Ammon's horn (tissue), 1 donor: ENCODE measurements around the gene TM4SF5.
"Not testable (repeated sequence)": the region's sequence is repeated elsewhere in the genome, so short reads cannot be mapped to it uniquely, and the experiment has no call there.

Source experiments
- DNase-seq: peaks from one replicate; pipeline ENCODE4 v3.0.0-alpha.2; 2016; ENCODE audit warnings: low spot score

TM4SF5 gene

DNA sequence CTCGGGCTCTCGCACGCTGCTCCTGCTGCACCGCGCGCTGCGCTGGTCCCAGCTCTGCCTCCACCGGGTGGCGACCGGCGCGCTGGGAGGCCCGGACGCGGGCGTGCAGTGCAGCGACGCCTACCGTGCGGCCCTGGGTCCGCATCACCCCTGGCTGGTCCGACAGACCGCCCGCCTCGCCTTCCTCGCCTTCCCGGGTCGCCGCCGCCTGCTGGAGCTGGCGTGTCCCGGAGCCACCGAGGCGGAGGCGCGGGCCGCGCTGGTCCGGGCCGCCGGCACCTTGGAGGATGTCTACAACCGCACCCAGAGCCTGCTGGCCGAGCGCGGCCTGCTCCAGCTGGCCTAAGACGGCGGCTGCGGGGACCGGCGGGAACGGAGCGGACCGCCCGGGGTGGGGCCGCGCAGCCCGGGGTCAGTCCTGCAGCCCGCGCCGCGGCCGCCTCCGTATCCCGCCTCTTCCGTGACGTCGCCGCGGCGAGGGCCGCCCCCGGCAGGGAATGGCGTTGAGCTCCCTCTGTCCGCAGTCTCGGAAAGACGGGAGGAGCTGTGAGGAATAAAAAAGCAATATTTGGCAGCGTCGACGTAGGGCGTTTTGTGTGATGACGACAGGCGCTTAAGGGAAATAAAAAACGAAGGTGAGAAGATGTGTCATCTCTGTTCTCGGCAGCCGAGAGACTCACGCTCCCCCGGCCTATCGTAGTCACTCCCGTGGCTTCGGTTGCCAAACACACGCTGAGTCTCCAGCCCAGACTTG is 18.4 kb downstream of the TM4SF5 start:
- DNase-seq = peak; percentile 87

DNA sequence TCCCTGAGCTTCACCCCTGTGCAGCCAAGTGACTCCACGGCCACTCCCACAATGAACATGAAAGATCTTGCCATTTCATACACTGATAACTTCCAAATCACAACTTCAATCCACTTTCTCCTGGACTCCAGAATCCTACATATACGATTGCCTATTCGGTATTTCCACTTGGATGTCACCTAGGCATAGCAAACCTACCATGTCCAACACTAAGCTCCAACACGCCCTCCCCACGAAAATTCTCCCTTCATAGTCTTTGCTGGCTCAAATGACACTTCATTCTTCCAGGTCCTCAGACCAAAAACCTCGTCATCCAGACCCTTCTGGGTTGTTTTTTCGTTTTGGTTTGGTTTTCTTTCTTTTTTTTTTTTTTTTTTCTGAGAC is 19.0 kb downstream of the TM4SF5 start:
- DNase-seq = no peak

DNA sequence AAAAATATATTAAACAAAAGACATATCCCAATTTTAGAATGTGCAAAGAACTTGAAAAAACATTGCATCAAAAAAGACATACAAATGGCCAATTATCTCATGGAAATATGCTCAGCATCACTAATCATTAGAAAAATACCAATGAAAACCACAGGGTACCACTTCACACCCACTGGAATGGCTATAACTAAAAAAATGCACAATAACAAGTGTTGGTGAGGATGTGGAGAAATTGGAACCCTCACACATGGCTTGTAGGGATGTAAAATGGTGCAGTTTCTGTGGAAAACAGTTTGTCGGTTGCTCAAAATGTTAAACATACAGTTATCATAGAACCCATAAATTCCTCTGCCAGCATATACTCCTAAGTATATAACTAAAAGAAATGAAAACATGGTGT is 23.5 kb downstream of the TM4SF5 start:
- no peak for DNase-seq

DNA sequence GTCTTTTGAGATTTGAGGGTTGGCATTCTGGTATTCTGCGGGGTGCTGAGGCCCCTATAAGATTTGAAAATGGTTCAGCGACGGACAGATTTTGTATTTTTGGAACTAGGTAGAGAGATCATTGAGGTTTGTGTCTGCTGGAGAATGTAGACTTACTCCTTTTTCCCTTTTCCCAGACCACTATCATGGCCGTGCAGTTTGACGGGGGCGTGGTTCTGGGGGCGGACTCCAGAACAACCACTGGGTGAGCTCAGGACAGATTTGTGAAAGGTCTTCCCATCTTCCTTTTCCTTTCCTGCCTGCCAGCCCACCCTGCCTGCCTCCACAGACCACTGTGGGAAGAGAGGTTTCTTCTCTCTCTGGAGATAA is 24.9 kb downstream of the TM4SF5 start:
- DNase-seq = no peak

DNA sequence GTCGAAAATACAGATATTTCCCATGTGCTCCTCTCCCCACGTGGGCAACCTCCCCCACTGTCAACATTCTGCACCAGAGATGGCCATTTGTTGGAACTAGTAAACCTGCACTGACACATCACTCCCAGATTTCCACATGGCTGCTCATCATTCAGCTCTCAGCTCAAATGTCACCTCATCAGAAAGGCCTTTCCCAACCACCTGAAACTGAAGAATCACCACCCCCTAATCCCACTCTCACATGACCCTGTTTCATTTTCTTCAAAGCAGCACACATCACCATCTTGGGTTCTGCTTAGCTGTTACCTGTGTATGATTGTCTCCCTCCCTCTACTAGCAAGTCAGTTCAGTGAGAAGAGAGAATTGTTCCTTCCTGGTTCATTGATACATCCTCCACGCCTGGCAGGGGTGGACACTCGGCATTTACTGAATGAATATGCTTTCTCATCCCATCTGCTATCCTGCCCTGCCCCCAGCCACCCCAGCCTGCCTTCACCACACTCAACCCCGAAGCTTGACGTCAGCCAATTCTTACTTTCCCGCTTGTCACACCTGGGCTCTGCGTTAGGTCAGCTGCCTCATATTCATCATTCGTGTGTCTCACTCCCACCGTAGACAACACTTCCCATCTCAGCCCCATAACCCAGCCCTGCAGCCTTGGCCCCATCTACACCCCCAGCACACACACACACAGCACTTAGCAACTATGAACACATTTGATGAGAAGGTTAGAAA is 28.9 kb downstream of the TM4SF5 start:
- DNase-seq = no peak

DNA sequence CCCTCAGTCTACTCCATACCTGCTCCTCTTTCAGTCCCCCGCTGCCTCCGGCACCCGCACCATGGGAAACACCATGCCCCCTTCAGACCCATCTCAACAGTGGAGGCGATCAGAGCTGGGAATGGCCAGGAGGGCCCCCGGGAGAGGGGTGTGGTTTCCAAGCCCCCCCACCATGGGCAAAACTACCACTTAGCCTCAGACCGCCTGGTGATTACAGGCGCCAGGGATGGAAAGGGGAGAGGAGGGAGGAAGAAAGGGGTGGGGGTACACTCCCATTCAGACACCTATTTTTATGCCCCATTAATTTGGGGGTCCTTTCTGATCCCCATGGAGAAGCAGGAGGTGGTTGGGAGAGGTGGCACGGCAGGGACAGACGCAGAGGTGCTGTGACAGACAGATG is 30.5 kb downstream of the TM4SF5 start, which contains the start of gene C17orf114:
Gene C17orf114, minus strand, starts transcription at position 101 of the 400 bp plus-strand sequence.
- no peak for DNase-seq

DNA sequence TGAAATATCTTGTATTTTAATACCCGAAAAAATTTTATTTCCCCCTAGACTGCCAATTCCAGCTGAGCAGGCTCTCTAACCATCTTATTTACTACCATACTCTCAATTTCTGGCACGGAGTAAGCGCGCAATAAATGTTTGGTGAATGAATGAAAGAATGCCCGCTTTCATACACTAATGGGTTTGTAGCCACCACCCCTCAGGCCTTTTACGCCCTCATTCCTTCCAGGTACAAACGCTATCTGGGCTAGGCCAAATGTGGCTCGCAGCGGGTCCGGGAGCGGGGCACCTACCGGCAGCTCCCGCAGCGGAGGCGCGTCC is 34.7 kb downstream of the TM4SF5 start:
- DNase-seq = no peak

DNA sequence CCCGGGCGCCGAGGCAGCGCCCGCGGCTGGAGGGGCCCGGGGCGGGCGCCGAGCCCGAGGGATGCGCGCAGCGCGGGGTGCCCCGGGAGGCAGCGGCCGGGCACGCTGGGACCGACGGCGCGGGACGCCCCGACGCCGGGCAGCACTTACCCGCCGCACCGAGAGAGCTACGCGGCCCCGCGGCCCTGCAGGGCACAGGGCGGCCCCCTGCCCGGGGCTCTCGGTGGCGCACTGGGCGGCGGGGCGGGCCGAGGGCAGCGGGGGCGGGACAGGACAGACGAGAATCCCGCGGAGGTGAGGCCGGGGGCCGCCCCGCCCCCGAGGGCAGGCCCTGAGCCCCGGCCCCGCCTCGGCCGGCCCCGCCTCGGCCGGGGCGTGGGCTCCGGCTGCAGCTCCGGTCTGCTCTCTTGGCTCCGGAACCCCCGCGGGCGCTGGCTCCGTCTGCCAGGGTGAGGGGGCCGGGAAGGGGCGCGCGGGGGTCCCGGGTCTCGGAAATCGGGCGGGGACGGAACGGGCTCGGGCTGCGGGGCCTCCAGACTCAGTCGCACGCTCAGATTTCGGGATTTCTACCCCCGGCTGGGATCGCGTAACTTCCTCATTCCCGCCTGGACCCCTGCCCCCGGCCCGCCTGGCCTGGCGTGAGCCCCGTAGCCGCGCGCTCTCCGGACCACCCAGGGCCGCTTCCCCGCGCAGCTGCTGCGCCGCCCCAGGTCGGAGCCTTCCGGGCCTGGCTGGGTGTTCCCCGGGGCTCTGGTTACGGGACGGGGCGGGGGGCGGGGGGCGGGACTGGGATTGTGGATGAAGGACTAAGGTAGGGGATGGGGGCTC is 35.3 kb downstream of the TM4SF5 start, which contains the start of gene PLD2:
Gene PLD2, plus strand, starts transcription at position 376 of the 828 bp plus-strand sequence. CDS start 621 bp downstream, outside the sequence.
- peak; percentile 84 for DNase-seq

DNA sequence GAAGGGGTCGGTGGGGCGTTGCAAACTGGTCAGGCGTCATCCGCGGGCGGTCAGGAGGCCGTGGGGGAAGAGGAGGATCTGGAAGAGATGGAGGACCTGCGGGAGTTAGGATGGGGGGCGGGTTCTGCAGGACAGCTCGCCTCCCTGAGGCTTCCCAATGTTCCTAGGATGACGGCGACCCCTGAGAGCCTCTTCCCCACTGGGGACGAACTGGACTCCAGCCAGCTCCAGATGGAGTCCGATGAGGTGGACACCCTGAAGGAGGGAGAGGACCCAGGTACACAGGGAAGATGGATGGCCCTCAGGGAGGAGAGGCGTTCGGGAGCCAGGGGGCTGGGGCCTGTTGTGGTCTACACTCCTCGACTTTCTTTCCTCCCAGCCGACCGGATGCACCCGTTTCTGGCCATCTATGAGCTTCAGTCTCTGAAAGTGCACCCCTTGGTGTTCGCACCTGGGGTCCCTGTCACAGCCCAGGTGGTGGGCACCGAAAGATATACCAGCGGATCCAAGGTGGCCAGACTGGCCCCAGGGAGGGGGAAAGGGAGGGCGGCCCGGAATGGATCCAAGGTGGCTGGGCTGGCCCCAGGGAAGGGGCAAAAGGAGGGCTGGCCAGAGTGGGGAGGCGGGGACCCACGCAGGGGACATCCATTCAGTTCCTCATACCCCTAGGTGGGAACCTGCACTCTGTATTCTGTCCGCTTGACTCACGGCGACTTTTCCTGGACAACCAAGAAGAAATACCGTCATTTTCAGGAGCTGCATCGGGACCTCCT is 36.1 kb downstream of the TM4SF5 start:
- no peak for DNase-seq

DNA sequence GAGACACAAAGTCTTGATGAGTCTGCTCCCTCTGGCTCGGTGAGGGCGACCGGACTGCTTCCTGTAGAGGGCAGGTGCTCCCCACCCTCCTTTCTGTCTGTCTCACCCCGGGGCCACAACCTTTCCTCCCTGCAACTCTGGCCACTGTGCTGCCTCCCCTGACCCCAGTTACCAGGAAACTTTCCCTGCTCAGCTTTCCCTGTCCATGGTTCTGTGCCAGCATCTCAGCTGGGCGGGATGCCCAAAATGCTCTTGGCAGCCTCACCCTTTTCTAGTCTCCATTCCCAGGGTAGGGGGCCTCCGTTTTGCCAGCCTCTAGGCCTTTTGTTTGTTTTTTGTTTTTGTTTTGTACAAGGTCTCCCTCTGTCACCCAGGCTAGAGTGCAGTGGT is 36.7 kb downstream of the TM4SF5 start:
- peak; percentile 74 for DNase-seq

DNA sequence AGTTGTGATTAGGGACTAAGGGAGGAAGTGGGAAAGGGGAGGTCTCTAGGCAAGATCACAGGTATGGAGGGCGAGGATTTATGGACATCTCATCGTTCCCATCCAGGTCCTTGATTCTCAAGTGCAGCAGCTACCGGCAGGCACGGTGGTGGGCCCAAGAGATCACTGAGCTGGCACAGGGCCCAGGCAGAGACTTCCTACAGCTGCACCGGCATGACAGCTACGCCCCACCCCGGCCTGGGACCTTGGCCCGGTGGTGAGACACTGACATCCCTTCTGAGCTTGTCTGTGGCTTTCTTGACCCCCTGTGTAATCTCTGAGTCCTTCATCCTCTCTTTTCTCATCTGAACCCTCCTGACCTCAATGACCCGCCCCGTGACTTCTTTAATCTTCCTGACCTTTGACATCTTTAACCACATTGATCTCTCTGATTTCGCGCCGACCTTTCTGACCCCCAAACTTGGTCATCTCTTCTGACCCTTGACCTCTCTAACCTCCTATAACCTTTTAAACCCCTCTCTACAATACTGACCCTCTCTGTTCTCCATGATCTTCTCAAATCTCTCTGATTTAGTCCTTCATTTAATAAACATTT is 39.1 kb downstream of the TM4SF5 start:
- DNase-seq = no peak

DNA sequence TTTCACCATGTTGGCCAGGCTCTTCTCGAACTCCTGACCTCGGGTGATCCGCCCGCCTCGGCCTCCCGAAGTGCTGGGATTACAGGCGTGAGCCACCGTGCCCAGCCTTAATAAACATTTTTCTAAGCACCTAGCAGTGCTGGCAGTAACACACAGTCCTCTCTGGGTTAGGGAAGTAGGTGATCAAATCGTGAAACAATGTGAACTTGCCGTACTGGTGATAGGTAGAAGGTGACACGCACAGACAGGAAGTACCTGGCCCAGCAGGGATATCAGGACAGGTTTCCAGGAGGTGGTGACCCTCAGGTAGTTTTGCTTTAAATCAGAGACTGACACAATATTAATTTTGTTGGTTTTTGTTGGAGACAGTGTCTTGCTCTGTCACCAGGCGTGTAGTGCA is 39.8 kb downstream of the TM4SF5 start:
- DNase-seq = no peak

DNA sequence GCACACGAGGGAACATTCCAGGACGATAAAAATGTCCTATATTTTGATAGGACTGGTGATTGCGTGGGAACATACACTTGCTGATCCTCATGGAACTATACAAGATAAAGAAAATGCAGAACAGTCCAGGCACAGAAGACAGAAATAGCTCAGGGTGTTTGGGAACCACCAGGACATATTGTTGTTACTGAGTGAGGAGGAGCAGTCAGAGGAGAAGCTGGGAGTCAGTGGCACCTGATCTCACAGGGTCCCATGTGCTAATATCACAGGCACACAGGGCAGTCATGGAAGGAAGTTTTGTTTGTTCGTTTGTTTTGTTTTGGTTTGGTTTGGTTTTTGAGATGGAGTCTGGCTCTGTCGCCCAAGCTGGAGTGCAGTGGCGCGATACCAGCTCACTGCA is 41.0 kb downstream of the TM4SF5 start:
- no peak for DNase-seq

DNA sequence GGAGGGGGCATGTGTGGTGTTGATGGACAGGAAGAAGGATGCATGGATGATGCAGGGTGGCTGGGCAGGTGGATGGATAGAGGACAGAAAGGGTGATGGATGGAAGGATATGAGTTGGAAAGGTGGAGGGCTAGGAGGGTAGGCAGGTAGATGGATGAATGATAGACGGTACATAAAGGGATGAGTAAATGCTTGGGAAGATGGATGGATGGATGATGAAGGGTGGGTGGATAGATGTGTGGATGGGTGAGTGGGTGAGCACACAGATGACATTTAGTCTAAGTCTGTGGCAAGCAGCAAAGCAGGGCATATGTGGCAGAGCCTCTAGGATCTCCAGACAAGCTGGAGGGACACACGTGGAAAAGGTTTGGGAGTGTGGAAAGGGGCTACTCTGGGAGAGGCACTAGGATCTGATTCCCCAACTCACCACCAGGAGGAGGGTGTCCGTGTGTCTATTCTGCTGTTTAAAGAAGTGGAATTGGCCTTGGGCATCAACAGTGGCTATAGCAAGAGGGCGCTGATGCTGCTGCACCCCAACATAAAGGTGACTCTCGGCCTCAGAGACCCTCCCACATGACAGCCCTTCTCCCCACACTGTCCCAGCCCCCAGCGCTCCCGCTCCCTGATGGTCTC is 43.5 kb downstream of the TM4SF5 start:
- no peak for DNase-seq

DNA sequence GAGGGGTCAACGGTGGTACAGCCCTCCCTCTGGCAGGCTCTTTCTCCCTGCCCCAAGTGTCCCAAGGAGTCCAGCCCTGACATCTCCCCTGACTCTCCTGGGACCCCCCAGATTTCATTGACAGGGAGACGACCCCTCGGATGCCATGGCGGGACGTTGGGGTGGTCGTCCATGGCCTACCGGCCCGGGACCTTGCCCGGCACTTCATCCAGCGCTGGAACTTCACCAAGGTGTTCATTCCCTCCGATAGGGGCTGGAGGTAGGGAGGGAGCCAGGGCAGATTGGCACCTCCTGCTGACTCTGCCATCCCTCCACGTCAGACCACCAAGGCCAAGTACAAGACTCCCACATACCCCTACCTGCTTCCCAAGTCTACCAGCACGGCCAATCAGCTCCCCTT is 45.1 kb downstream of the TM4SF5 start:
- DNase-seq = no peak

DNA sequence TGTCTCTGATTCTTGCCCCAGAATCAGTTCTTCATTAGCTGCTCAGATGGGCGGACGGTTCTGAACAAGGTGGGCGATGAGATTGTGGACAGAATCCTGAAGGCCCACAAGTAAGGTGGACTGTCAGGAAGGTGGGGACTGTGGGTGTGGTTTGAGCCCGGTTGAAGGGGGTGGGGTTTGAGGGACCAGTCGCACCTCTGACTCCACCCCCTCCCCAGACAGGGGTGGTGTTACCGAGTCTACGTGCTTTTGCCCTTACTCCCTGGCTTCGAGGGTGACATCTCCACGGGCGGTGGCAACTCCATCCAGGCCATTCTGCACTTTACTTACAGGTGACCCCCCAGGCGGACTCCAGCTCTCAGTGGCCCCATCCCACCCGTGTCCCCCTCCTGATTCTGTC is 46.6 kb downstream of the TM4SF5 start:
- no peak for DNase-seq

DNA sequence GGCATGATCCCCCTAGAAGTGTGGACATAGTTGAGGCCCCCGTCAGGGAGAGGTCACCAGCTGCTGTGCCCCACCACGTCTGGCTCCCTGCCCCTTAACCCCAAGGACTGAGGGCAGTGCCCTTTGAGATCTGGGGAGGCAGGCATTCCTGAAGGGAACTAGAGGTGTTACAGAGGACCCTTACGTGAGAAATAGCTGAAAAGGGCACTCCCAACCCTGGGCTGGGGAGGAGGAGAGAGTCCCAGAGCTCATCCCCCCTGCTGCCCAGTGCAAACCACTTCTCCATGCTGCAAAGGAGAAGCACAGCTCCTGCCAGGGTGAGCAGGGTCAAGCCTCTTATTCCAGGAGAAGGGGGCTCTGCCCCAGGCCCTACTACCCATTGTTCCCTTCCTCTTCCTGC is 51.1 kb downstream of the TM4SF5 start:
- no peak for DNase-seq

DNA sequence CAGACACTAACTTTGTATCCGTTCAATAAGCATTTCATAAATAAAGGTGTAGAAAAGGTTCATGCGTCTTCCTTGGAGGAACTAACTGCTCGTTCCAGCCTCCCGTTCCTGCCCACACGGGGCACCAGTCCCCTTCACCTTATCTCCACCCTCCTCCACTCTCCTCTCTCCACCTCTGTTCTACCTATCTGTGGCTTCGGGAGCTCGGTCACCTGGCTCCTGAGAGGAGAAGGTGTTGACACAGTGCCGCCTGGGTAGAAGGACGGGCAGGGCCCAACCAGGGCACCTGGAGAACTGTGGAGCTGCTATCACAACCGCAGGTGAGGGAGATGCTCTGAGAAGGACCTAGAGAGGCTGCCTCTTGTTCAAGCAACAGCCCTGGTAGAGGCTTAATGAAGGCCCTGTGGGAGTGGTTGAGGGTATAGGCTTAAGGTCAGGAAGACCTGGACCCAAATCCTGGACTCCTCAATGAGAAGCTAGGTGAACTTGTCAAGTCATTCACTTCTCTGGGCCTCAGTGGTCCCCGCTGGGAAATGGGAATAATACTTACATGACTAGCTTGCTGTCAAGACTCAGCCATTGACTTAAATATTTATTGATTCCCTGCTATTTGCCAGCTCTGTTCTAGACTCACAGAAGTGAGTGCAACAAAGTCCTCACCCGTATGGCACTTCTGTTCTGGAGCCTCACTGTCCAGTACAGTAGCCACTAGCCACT is 51.8 kb downstream of the TM4SF5 start:
- no peak for DNase-seq

DNA sequence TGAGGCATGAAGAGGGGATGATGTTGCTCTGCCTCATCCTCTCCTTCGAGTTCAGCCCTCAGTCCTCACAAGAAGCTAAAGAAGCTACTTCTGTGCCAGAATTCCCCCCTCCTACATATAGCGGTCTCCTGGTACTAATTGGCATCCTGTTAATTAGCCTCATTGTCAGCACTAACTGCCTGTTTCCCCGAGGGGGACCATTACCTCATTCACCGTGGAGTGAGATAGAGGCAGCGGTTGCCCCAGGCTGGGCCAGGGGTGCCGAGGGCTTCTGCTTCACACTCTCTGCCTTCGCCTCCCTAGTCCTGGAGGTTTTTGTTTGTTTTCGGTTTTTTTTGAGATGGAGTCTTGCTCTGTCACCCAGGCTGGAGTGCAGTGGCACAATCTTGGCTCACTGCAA is 55.7 kb downstream of the TM4SF5 start:
- no peak for DNase-seq

DNA sequence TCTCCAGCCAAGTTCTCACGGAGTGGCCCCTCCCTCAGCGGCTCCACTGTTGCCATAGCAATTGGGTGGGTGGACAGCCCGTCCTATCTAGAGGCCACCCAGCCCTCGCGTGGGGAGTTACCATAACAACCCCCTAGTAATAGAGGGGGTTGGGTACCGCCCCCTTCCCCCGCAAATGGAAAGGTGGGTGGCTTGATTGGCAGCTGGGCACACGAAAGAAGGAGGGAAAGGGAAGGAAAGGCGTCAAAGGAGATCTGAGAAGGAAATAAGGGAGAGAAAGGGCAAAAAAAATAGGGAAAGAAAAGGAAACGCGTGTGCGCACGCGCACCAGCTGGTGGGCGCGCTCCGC is 61.1 kb downstream of the TM4SF5 start:
- DNase-seq = not testable (repeated sequence)
